ENCODE measurements around the gene NFXL1.

- TF ChIP-seq GATA3 (IDR thresholded peaks at IDR 0.05; ENCODE audit: low read depth, low read length) = no peak
- TF ChIP-seq GATA2 (IDR thresholded peaks at IDR 0.05; ENCODE audit: low read depth, low read length) = no peak
Observed at GRCh38 chr4:47827343-47828047, 86.9 kb downstream of the NFXL1 start.
